ENCODE measurements around the gene ZNF605.
"Not testable (repeated sequence)": the region's sequence is repeated elsewhere in the genome, so short reads cannot be mapped to it uniquely, and the experiment has no call there.

The ZNF605 gene

GRCh38 chr12:132956011-132956788 lies at the start of gene ZNF605:
Gene ZNF605, minus strand, starts transcription at chr12:132956306. Its CDS starts 10,671 bp downstream, at chr12:132945635.
- DNase-seq: peak; percentile 86

GRCh38 chr12:132998741-132999140 lies 42.6 kb upstream of the ZNF605 start:
- no peak for DNase-seq

DNA sequence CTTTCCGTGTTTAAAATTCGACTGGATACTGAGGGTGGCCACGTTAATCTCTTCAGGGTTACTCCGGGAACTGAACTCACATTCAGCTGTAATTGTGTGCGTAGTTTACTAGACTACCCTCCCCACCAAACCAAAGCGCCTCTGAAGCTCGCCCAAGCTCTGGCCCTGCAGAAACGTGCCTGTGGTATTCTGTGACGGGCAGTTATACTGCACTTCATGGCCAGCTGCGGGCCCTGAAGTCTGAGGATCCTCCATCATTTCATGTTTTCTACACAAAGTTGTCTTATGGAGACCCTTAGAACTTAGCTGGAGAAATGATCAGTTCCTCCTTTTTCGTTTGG lies 30.7 kb upstream of the ZNF605 start:
- no peak for DNase-seq

DNA sequence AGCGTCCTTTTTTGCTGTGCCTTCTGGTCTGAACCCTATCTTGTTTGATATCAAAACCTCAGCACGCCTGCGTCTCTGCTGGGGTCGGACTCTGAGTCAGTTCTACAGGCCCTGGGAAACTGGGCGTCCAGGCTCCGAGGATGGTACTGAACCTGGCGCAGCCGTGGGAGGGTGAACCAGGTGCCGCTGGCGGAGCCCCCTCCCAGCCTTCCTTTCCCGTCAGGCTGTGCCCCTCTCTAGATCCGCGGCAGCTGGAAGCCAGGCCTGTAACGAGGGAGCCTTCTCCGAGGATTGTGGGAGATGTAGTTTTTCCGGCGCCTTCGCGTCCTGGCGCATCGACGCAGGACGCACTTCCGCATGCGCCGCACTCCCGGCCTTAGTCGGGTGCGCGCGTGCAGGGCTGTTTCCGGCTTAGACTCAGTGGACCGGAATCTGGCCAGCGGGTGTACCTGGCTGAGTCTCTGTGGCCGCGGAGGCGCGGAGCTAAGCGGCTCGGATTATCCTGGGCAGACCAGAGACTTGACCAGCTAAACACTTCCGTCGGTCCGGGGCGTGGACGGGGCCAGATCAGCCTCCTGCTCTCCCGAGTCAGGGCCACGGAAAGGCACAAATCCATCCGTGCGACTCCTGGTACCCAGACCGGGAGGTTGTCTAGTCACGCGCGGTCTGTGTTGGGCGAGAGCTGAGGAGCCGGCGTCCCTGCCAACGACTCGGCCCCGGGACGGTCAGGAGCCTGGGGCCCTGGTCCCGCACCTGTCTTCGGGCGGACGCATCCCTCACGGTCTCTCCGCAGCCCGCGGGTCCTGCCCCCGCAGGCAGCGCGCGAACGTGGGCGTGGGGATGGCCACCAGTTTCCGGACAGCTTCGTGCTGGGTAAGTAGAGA lies 30.1 kb upstream of the ZNF605 start, which contains the start of gene ZNF26:
Gene ZNF26, plus strand, starts transcription at position 367 of the 884 bp plus-strand sequence. Its CDS starts 474 bp downstream, at position 841.
- DNase-seq: peak; percentile 87

- DNase-seq: peak; percentile 44
Measured at GRCh38 chr12:132976870-132977269, 20.8 kb upstream of the ZNF605 start.

DNA sequence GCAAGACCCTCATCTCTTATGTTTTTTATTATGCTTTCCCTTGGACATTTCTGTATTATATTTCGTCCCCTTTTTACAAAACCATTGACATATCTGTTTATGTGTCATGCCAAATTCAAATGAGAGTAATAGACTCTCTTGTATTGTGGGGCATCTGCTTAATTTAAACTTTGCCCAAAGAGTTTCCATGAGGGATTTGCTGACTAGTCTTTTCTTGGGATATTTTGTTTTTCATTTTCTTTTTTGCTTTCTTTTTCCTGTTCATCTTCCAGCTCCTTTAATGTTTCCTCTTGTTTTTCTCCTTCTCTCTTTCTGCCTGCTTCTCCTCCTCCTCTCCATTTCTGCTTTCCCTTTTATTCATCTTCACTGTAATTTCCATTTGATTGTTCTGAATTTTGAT lies 16.3 kb upstream of the ZNF605 start:
- no peak for DNase-seq

DNA sequence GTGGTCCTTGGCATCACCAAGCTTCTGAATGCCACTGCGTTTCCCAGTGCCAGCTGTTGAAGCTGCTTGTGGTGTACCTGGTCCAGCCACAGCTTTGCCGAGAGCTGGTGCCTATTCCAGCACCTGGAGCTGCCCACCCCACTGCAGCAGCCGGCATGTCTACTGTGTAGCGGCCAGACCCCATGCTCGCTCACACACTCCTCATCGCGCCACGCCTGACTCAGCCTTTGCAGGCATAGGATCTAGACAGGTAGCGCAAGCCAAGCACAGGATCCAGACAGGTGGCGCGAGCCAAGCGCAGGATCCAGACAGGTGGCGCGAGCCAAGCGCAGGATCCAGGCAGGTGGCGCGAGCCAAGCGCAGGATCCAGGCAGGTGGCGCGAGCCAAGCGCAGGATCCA lies 11.6 kb upstream of the ZNF605 start:
- no peak for DNase-seq

GRCh38 chr12:132966676-132967415 lies 10.7 kb upstream of the ZNF605 start:
- no peak for DNase-seq

GRCh38 chr12:132965796-132966195 lies 9.7 kb upstream of the ZNF605 start:
- DNase-seq: no peak

DNA sequence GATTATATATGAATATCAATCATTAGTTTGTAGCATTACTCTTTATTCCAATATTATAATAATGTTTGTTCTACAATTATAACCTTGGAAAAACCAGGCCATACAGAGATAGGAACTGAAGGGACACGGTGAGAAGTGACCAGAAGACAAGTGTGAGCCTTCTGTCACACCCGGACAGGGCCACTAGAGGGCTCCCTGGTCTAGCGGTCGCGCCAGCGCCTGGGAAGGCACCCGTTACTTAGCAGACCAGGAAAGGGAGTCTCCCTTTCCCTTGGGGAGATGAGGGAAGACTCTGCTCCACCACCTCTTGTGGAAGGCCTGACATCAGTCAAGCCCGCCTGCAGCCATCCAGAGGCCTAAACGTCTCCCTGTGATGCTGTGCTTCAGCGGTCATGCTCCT lies 7.8 kb upstream of the ZNF605 start:
- not testable (repeated sequence) for DNase-seq

DNA sequence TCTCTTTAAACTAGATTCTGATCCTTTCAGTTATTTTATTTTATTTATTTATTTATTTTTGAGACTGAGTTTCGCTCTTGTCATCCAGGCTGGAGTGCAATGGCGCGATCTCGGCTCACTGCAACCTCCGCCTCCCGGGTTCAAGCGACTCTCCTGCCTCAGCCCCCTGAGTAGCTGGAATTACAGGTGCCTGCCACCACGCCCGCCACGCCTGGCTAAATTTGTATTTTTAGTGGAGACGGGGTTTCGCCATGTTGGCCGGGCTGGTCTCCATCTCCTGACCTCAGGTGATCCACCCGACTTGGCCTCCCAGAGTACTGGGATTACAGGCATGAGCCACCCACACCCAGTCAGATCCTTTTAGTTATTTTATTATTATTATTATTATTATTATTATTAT lies 5.7 kb upstream of the ZNF605 start:
- not testable (repeated sequence) for DNase-seq

DNA sequence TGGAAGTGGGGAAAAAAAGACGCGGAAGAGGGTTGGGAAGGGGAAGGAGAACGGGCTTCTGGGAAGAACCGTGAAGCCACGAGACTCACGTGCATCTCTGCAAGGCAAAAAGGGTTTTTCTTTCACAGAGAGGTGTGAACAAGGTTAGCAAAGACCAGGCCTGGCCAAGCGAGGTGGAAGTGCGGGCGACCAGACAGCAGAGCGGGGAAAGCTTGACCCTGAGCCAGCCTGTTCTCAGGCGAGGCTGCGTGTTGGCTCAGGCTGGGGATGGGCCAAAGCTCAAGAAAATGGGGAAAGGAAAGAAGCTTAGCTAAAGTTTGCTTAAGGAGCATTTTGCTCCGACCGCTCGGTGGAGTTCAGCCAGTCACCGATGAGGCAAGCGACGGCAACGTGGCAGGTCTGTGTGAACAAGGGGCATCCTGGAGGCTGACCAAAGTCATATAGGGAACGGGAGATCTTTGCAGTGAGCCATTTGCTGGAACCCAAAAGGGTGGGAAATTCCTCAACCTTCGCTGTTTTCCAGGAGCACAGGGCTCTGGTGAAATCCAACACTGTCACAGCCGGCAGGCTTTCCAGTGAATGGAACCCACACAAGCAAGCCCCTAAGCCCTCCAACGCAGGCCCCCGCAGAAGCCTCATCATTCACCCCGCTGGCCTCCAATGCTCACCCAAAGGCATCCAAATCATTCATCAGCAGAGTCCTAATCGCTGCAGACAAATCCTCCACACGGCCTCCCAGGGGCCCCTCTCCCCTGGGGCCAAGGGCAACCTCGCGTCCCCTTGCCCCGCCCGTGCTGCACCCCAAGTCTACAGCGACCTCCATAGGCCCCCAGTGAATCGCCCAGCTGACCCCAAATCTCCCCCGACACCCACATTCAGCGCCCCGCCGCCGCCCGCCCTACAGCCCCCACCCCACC lies 754 bp downstream of the ZNF605 start:
- DNase-seq: no peak

GRCh38 chr12:132954471-132955048 lies 1.5 kb downstream of the ZNF605 start:
- DNase-seq: no peak

GRCh38 chr12:132953771-132954170 lies 2.3 kb downstream of the ZNF605 start:
- DNase-seq: no peak

DNA sequence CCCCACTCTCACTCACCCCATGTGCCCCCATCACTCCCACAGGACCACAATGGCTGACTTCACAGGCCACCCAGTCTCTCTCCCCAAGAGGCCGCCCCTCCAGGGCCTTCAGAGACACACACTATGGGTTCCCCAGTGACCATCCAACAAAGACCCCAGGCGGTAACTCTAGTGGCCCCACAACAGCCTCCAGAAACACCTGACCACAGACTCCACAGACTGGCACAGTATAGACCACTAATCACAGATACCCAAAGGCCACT lies 3.0 kb downstream of the ZNF605 start:
- DNase-seq: no peak

- no peak for DNase-seq
Measured at GRCh38 chr12:132952371-132953162, 3.5 kb downstream of the ZNF605 start.

DNA sequence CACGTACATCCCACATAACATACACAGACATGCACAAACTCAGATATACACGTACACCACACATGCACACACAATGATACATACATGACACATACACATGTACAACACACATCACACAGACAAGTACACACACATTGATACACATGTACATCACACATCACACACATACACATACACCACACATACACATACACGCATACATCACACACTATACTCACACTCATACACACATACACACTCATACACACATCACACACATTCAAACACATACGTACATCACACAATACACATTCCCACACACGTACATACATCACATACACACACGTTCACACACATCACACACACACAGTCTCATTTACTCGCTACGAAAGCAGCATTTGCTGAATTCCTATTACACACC lies 4.5 kb downstream of the ZNF605 start:
- no peak for DNase-seq

DNA sequence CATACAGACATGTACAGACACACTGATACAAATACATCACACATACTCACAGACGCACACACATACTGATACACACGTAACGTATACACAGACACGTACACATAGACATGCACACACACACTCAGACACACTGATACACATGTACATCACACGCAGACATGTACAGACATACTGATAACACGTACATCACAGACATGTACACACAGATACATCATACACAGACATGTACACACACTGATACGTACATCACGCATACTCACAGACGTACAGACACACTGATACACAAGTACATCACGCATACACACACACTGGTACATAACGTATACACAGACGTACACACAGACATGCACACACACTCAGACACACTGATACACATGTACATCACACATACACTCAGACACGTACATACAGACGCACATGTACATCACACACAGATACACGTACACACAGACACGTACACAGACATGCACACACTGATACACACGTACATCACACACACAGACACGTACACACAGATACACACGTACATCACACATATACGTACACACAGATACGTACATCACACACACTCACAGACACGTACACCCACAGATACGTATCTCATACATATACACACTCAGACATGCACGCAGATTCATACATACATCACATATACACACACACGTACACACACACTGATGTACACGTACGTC lies 5.1 kb downstream of the ZNF605 start:
- DNase-seq: no peak

DNA sequence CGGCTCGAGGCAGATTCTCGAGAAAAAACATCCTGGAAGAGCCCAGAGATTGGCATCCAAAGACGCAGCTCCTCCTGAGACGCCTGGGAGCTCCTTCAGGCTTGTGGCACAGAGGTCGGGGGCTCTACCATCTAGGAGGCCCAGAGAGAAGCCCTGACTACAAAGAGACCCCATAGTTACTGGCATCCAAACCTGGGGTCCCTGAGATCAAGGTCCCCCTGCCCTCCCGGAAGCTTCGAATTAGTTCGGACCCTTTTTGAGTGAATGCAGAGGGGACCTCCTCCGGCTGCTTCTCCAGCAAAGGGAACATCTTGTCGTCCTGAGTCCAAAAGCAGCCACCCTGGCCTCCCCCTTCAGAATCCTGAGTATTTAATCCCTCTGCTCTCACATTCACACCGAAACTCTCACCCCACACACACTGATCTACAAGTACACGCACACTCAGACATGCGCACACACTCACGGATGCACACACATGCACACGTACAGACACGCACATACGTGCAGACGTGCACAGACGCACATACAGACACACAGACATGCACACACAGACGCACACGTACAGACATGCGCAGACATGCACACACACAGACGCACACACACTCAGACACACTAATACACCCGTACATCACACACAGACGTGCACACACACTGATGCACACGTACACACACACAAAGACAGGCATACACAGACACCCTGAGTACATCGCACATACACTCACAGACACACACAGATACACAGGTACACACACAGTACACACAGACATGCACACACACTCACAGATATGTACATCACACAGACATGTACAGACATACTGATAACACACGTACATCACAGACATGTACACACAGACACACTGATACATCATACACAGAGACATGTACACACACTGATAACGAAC lies 5.9 kb downstream of the ZNF605 start:
- DNase-seq: no peak
